DOHH2 (cell line): ENCODE measurements around the gene RALGAPB.

Experiments used
- H3F3A ChIP-seq: fragments of 200-600 bp; sonication (generic), shearing (Covaris generic); 2 replicates; pipeline ENCODE4 v1.6.0; 2016; ENCODE audit warnings: antibody characterized with exemption, mild to moderate bottlenecking; ENCODE audit not compliant: control insufficient read depth, insufficient read depth
- H3K27ac ChIP-seq: fragments of 200-600 bp; sonication (generic); 2 replicates; pipeline ENCODE4 v1.5.1; 2014; ENCODE audit warnings: low read depth, mild to moderate bottlenecking, low read length, moderate library complexity
- H3K27me3 ChIP-seq: fragments of 200-600 bp; sonication (generic); 2 replicates; pipeline ENCODE4 v1.6.1; 2014; ENCODE audit warnings: mild to moderate bottlenecking, low read length, mixed read lengths; ENCODE audit not compliant: control insufficient read depth
- H3K36me3 ChIP-seq: fragments of 200-600 bp; sonication (generic); 2 replicates; pipeline ENCODE4 v1.6.1; 2014; ENCODE audit warnings: mild to moderate bottlenecking, low read length, moderate library complexity, mixed read lengths; ENCODE audit not compliant: control insufficient read depth
- H3K4me1 ChIP-seq: fragments of 200-600 bp; sonication (generic); 2 replicates; pipeline ENCODE4 v1.6.1; 2014; ENCODE audit warnings: mild to moderate bottlenecking, low read length, mixed read lengths; ENCODE audit not compliant: control insufficient read depth
- H3K4me2 ChIP-seq: fragments of 200-600 bp; sonication (generic); 2 replicates; pipeline ENCODE4 v1.6.0; 2014; ENCODE audit warnings: mild to moderate bottlenecking, low read length, moderate library complexity
- H3K4me3 ChIP-seq: fragments of 200-600 bp; sonication (generic); 2 replicates; pipeline ENCODE4 v1.5.1; 2014; ENCODE audit warnings: mild to moderate bottlenecking, low read length, mixed read lengths
- H3K79me2 ChIP-seq: fragments of 200-600 bp; sonication (generic); 2 replicates; pipeline ENCODE4 v1.6.1; 2014; ENCODE audit warnings: mild to moderate bottlenecking, low read length, mixed read lengths; ENCODE audit not compliant: control insufficient read depth
- H3K9me2 ChIP-seq: fragments of 200-600 bp; sonication (generic); replicated peaks from 2 replicates; pipeline ENCODE4 v1.6.1; 2014; ENCODE audit warnings: mild to moderate bottlenecking, low read length, mixed read lengths; ENCODE audit not compliant: control insufficient read depth
- H3K9me3 ChIP-seq: fragments of 200-600 bp; sonication (generic); 2 replicates; pipeline ENCODE4 v1.6.1; 2014; ENCODE audit warnings: antibody characterized with exemption, low read length, mixed read lengths; ENCODE audit not compliant: control insufficient read depth, insufficient read depth
- H4K20me1 ChIP-seq: fragments of 200-600 bp; sonication (generic); 2 replicates; pipeline ENCODE4 v1.6.0; 2014; ENCODE audit warnings: low read depth, mild to moderate bottlenecking, antibody characterized with exemption, low read length, moderate library complexity; ENCODE audit not compliant: control insufficient read depth, insufficient read depth
- EZH2phosphoT487 ChIP-seq: fragments of 200-600 bp; sonication (generic); IDR thresholded peaks from 2 replicates; pipeline ENCODE4 v1.6.1; 2017; ENCODE audit warnings: borderline replicate concordance, mild to moderate bottlenecking, antibody characterized with exemption, low read length, moderate library complexity, mixed read lengths
- TF ChIP-seq, protein P1 (sequence below): fragments of 200-600 bp; sonication (generic); IDR thresholded peaks from one replicate; pipeline ENCODE4 v1.5.1; 2014; ENCODE audit warnings: antibody characterized with exemption, mild to moderate bottlenecking, low read depth, low read length; ENCODE audit not compliant: poor library complexity, severe bottlenecking

Gene RALGAPB

GRCh38 chr20:38548356-38549083 lies 75.9 kb downstream of the RALGAPB start:
- no peak for TF ChIP-seq EZH2phosphoT487
- H3K79me2 ChIP-seq: no peaks in the 10 kb centered on the region
- H3F3A ChIP-seq: no peaks in the 10 kb centered on the region
- H4K20me1 ChIP-seq: no peaks in the 10 kb centered on the region
- H3K27ac ChIP-seq: no peak overlapping the region
- no peaks in the 10 kb centered on the region for H3K27me3 ChIP-seq
- H3K4me2 ChIP-seq: no peak overlapping the region
- H3K9me2 ChIP-seq: no peaks in the 10 kb centered on the region
- H3K4me3 ChIP-seq: no peak overlapping the region
- H3K9me3 ChIP-seq: no peaks in the 10 kb centered on the region
- H3K4me1 ChIP-seq: peaks cover 10% of the 10 kb centered on the region
- peaks cover 66% of the 10 kb centered on the region for H3K36me3 ChIP-seq

GRCh38 chr20:38550274-38550673 lies 77.6 kb downstream of the RALGAPB start:
- TF ChIP-seq EZH2phosphoT487: no peak
- TF ChIP-seq, protein P1, sequence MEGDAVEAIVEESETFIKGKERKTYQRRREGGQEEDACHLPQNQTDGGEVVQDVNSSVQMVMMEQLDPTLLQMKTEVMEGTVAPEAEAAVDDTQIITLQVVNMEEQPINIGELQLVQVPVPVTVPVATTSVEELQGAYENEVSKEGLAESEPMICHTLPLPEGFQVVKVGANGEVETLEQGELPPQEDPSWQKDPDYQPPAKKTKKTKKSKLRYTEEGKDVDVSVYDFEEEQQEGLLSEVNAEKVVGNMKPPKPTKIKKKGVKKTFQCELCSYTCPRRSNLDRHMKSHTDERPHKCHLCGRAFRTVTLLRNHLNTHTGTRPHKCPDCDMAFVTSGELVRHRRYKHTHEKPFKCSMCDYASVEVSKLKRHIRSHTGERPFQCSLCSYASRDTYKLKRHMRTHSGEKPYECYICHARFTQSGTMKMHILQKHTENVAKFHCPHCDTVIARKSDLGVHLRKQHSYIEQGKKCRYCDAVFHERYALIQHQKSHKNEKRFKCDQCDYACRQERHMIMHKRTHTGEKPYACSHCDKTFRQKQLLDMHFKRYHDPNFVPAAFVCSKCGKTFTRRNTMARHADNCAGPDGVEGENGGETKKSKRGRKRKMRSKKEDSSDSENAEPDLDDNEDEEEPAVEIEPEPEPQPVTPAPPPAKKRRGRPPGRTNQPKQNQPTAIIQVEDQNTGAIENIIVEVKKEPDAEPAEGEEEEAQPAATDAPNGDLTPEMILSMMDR: peak; percentile 51
- no peaks in the 10 kb centered on the region for H3K9me2 ChIP-seq
- H3K9me3 ChIP-seq: no peaks in the 10 kb centered on the region
- peaks cover 79% of the 10 kb centered on the region for H3K36me3 ChIP-seq
- H3K27me3 ChIP-seq: no peaks in the 10 kb centered on the region
- H3K27ac ChIP-seq: no peak overlapping the region
- H4K20me1 ChIP-seq: no peaks in the 10 kb centered on the region
- no peaks in the 10 kb centered on the region for H3F3A ChIP-seq
- H3K79me2 ChIP-seq: no peaks in the 10 kb centered on the region
- H3K4me2 ChIP-seq: no peak overlapping the region
- peaks cover 10% of the 10 kb centered on the region for H3K4me1 ChIP-seq
- no peak overlapping the region for H3K4me3 ChIP-seq

- H3K27me3 ChIP-seq: no peaks in the 10 kb centered on the region
- H3K4me3 ChIP-seq: no peak overlapping the region
- peaks cover 10% of the 10 kb centered on the region for H3K4me1 ChIP-seq
- no peaks in the 10 kb centered on the region for H3K9me3 ChIP-seq
- no peak overlapping the region for H3K27ac ChIP-seq
- H3K79me2 ChIP-seq: no peaks in the 10 kb centered on the region
- H4K20me1 ChIP-seq: no peaks in the 10 kb centered on the region
- H3F3A ChIP-seq: no peaks in the 10 kb centered on the region
- TF ChIP-seq EZH2phosphoT487: no peak
- TF ChIP-seq, protein P1: no peak
- peaks cover 79% of the 10 kb centered on the region for H3K36me3 ChIP-seq
- H3K9me2 ChIP-seq: no peaks in the 10 kb centered on the region
- H3K4me2 ChIP-seq: no peak overlapping the region
Observed at GRCh38 chr20:38551056-38551626, 78.5 kb downstream of the RALGAPB start.

DNA sequence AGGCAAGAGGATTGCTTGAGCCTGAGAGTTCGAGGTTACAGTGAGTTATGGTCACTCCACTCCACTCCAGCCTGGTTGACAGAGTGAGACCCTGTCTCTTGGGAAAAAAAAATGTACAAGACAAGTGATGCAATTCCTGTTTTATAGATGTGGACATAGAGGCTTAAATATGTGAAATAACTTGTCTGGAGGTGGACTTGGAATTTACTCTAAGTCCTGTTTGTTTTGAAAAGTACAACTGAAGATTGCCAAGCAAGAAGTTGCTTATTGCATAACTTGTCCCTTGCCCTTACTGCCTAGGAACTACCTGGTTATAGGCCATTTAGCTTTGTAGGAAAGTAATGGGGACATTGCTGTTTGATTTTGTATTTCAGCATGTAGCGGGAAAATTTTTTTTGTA lies 82.3 kb downstream of the RALGAPB start:
- Histone ChIP-seq H3K36me3 (peaks cover 88% of the 10 kb centered on the region), H3K4me3 (no peak overlapping the region), H3K9me2 (no peaks in the 10 kb centered on the region), H3K4me1 (peaks cover 10% of the 10 kb centered on the region), H3K4me2 (no peak overlapping the region), H3K27ac (no peak overlapping the region), H3K9me3 (no peaks in the 10 kb centered on the region), H3K79me2 (no peaks in the 10 kb centered on the region), H4K20me1 (no peaks in the 10 kb centered on the region), H3F3A (no peaks in the 10 kb centered on the region), H3K27me3 (no peaks in the 10 kb centered on the region)
- TF ChIP-seq, protein P1: no peak
- no peak for TF ChIP-seq EZH2phosphoT487
